Prostate gland (tissue), 2 donors: ENCODE results near the gene CEP128.

Source experiments
- CTCF ChIP-seq, 4 experiments: fragments of 200-600 bp in 2 of 4; fragments of 450-650 bp in 2 of 4; sonication (generic) in 2 of 4; IDR thresholded peaks; 1 replicate in 3 of 4; 2 replicates in 1 of 4; pipeline ENCODE4 v1.5.1; 2016 to 2019; ENCODE audit warnings: antibody characterized with exemption in 4 of 4, mild to moderate bottlenecking in 2 of 4, moderate library complexity in 2 of 4
- POLR2AphosphoS5 ChIP-seq: sonication (generic); formaldehyde crosslinking; IDR thresholded peaks from one replicate; pipeline ENCODE4 v1.6.1; 2017; ENCODE audit warnings: antibody characterized with exemption

- TF ChIP-seq CTCF (IDR thresholded peaks at IDR 0.05): no peak
- TF ChIP-seq POLR2AphosphoS5: no peak
These were observed 464.0 kb downstream of the CEP128 start for GRCh38 chr14:80477388-80478160.
